Muscle of arm (tissue), 12 donors: ENCODE measurements around the gene ZNF334. TPM values are rescaled to one million over a fixed set of nuclear protein-coding genes. Genes with fewer than 3 reads are reported as not detected.

ENCODE experiments used
- DNase-seq: peaks from one replicate; pipeline ENCODE4 v3.0.0-alpha.2; 2013
- polyA plus RNA-seq, 12 donors: library from polyadenylated mRNA; unstranded; fragments of 120-200 nt; gene quantifications; one replicate each; pipeline ENCODE4 v1.2.1, GENCODE V29; 2013; ENCODE audit not compliant: insufficient read length in 12 of 12

ZNF334 gene
- polyA plus RNA-seq, 12 donors = 8.2 to 27.2 (median 14.5) TPM; not detected in 1

GRCh38 chr20:46491354-46491753 is 22.0 kb downstream of the ZNF334 start:
- no peak for DNase-seq

GRCh38 chr20:46488451-46488850 is 24.9 kb downstream of the ZNF334 start:
- no peak for DNase-seq

DNA sequence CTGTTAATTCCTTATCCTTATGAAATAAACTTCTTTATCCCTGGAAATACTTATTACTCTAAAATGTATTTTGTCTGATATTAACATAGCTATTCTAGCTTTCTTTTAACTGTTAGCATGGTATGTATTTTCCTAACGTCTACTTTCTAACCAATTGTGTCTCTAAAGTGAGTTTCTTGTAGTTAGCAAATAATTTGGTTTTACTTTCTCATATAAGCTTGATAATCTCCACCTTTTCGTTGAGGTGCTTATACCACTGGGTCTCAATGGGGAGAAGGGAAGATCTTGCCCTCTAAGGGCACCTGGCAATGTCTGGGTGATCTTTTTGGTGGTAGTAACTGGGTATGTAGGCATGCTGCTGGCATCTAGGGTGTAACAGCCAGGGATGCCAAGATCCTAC is 25.7 kb downstream of the ZNF334 start:
- DNase-seq = no peak

- no peak for DNase-seq
Observed at GRCh38 chr20:46485431-46485830, 27.9 kb downstream of the ZNF334 start.

DNA sequence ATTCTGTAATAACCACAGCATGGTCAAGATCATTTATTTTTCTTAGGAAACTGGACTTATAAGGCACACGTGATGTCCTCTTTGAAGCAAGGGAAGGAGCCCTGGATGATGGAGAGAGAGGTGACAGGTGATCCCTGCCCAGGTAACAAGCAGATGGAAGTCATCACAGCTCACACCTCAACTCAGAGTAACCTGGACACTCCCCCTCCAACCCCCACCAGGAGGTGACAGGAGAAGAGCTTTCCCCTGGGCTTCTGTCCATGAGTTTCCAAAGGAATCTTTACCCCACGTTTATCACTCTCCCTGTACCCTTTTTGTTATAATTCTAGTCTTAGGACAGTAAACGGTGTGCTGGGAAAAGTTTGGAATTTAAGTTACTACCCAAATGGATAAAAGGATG is 28.4 kb downstream of the ZNF334 start:
- no peak for DNase-seq

DNA sequence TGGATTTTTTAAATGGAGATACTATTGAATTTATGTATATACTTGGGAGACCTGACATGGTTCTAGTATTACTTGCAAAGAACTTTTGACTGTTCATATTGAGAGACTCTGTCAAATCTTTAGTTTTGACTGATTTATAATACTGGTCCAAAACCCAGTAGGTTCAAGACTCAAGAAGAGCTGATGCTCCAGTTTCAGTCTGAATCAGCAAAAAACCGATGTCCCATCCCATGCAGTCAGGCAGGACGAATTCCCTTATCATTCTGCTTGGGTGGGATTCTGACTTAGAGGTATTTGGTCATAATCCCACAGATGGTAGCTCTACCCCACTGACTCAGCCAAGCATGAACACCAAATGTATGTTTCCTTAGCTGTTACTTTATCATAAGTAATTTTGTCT is 29.5 kb downstream of the ZNF334 start:
- DNase-seq = no peak

- DNase-seq = no peak
Observed at GRCh38 chr20:46482864-46483263, 30.5 kb downstream of the ZNF334 start.

GRCh38 chr20:46477640-46478039 is 35.7 kb downstream of the ZNF334 start:
- no peak for DNase-seq

DNA sequence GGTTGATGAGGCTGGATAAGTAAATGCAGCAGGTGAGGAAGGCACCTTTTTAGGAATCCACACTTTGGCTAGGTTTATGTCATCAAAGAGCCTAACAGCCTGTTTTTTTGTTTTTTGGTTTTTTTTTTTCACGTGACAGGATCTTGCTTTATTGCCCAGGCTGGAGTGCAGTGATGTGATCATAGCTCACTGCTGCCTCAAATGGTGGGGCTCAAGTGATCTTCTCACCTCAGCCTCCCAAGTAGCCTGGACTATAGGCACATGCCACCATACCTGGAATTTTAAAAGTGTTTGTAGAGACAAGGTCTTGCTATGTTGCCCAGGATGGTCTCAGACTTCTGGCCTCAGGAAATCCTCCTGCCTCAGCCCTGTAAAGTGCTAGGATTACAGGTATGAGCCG is 36.1 kb downstream of the ZNF334 start:
- DNase-seq = no peak

DNA sequence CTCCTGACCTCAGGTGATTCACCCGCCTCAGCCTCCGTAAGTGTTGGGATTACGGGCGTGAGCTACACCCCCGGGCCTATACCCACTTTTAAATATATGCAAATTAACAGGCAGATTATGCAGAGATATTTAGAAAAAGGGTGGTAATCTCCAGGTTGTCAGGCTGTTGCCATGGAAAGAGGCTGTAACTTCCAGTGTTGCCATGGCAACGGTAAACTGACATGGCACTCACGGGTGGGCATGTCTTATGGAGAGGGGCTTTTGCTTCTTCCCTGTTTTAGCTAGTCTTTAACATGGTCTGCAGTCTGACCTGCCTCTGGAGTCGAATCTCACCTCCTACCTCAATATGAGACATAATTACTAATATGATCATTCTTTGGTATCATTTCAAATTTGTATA is 44.9 kb downstream of the ZNF334 start:
- no peak for DNase-seq

GRCh38 chr20:46464451-46464850 is 48.9 kb downstream of the ZNF334 start:
- no peak for DNase-seq

- DNase-seq = no peak
Observed at GRCh38 chr20:46463852-46464251, 49.5 kb downstream of the ZNF334 start.

GRCh38 chr20:46461808-46462207 is 51.6 kb downstream of the ZNF334 start:
- no peak for DNase-seq

- DNase-seq = peak; percentile 25
Observed at GRCh38 chr20:46458866-46459750, 54.3 kb downstream of the ZNF334 start.

- no peak for DNase-seq
Observed at GRCh38 chr20:46456255-46457028, 56.9 kb downstream of the ZNF334 start.

DNA sequence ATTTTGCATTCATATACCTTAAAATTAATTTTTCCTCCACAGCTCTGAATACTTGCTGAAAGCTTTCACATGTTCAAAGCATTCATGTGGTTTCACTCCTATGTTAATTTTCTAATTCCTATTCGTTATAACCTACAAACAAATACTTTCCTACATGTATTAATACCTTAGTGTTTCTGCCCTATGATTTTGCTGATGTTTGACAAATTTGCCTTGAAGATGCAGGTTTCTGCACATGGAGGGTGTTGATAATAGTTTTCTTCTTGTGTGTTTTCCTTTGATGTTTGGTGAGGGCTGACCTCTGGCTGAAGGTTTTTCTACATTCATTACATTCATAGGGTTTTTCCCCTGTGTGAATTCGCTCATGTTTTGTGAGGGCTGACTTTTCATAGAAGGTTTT is 57.6 kb downstream of the ZNF334 start:
- DNase-seq = no peak

Other genes with a start within 250 kb of the ZNF334 start
- under 1 TPM in 10 of 12 donors, not detected in 2; 0.09 to 0.59 (median 0.24) TPM for gene CDH22, start 205.1 kb downstream of the ZNF334 start, polyA plus RNA-seq
- gene ELMO2, start 106.9 kb downstream of the ZNF334 start, polyA plus RNA-seq = 10 to 100 TPM in 11 of 12 donors, not detected in 1; 38.0 to 66.0 (median 43.7) TPM
- gene OCSTAMP, start 37.1 kb upstream of the ZNF334 start, polyA plus RNA-seq = not detected
- gene SLC13A3, start 137.9 kb upstream of the ZNF334 start, polyA plus RNA-seq = 1 to 10 TPM in 10 of 12 donors, not detected in 2; 2.4 to 4.7 (median 3.3) TPM
- 10 to 100 TPM in 10 of 12 donors, 1 to 10 TPM in 1, not detected in 1; 9.7 to 13.2 (median 11.0) TPM for gene TP53RK, start 175.9 kb upstream of the ZNF334 start, polyA plus RNA-seq
- gene SLC2A10, start 196.1 kb upstream of the ZNF334 start, polyA plus RNA-seq = 10 to 100 TPM in 11 of 12 donors, not detected in 1; 15.1 to 22.3 (median 19.5) TPM